GM23248 (cell line): Measurements from ENCODE around the gene TDRD12. TPM values are rescaled to one million over a fixed set of nuclear protein-coding genes. Genes with fewer than 3 reads are reported as not detected.
"Not testable (repeated sequence)": the region's sequence is repeated elsewhere in the genome, so short reads cannot be mapped to it uniquely, and the experiment has no call there.

ENCODE experiments used
- DNase-seq: peaks from one replicate; pipeline ENCODE4 v3.0.0-alpha.2; 2015
- H2AFZ ChIP-seq: fragments of 200-600 bp; sonication (generic); 2 replicates; pipeline ENCODE4 v1.6.1; 2016; ENCODE audit warnings: antibody characterized with exemption
- H3F3A ChIP-seq: fragments of 200-600 bp; sonication (generic); 2 replicates; pipeline ENCODE4 v1.6.1; 2016; ENCODE audit warnings: mild to moderate bottlenecking, antibody characterized with exemption, mixed run types; ENCODE audit not compliant: insufficient read depth
- H3K27ac ChIP-seq: fragments of 200-600 bp; sonication (generic); 2 replicates; pipeline ENCODE4 v1.5.1; 2016; ENCODE audit warnings: mild to moderate bottlenecking
- H3K27me3 ChIP-seq: fragments of 200-600 bp; sonication (generic); replicated peaks from 2 replicates; pipeline ENCODE4 v1.6.1; 2016; ENCODE audit warnings: mild to moderate bottlenecking; ENCODE audit not compliant: insufficient read depth
- H3K36me3 ChIP-seq: fragments of 200-600 bp; sonication (generic); 2 replicates; pipeline ENCODE4 v1.6.1; 2016; ENCODE audit warnings: low read depth, mild to moderate bottlenecking
- H3K4me1 ChIP-seq: fragments of 200-600 bp; sonication (generic); 2 replicates; pipeline ENCODE4 v1.6.1; 2016; ENCODE audit warnings: mild to moderate bottlenecking; ENCODE audit not compliant: insufficient read depth
- H3K4me2 ChIP-seq: fragments of 200-600 bp; sonication (generic); one replicate; pipeline ENCODE4 v1.6.1; 2016; ENCODE audit warnings: mild to moderate bottlenecking; ENCODE audit not compliant: unreplicated experiment
- H3K4me3 ChIP-seq: fragments of 200-600 bp; sonication (generic); 2 replicates; pipeline ENCODE4 v1.5.1; 2016; ENCODE audit warnings: mild to moderate bottlenecking
- H3K79me2 ChIP-seq: fragments of 200-600 bp; sonication (generic); 2 replicates; pipeline ENCODE4 v1.6.1; 2016; ENCODE audit warnings: mild to moderate bottlenecking; ENCODE audit not compliant: insufficient read depth
- H3K9ac ChIP-seq: fragments of 200-600 bp; sonication (generic); 2 replicates; pipeline ENCODE4 v1.6.1; 2016; ENCODE audit warnings: mild to moderate bottlenecking
- H3K9me2 ChIP-seq: fragments of 200-600 bp; sonication (generic); 2 replicates; pipeline ENCODE4 v1.6.1; 2016; ENCODE audit warnings: mixed run types, mild to moderate bottlenecking, moderate library complexity; ENCODE audit not compliant: insufficient read depth
- H3K9me3 ChIP-seq: fragments of 200-600 bp; sonication (generic); one replicate; pipeline ENCODE4 v1.6.1; 2017; ENCODE audit warnings: low read depth
- H4K20me1 ChIP-seq: fragments of 200-600 bp; sonication (generic); 2 replicates; pipeline ENCODE4 v1.6.0; 2016; ENCODE audit not compliant: insufficient read depth
- EZH2 ChIP-seq: fragments of 200-600 bp; sonication (generic); IDR thresholded peaks from 2 replicates; pipeline ENCODE4 v1.6.1; 2018; ENCODE audit warnings: antibody characterized with exemption, mild to moderate bottlenecking; ENCODE audit not compliant: insufficient read depth, poor library complexity, severe bottlenecking
- EZH2phosphoT487 ChIP-seq: fragments of 200-600 bp; sonication (generic); IDR thresholded peaks from 2 replicates; pipeline ENCODE4 v1.6.1; 2018; ENCODE audit warnings: antibody characterized with exemption, moderate library complexity, mild to moderate bottlenecking, low read depth; ENCODE audit not compliant: insufficient read depth
- WGBS, 2 experiments: methylation state at CpG; one replicate each; pipeline ENCODE4 v1.1.6; 2015 to 2017; ENCODE audit warnings: low lambda C conversion rate in 2 of 2, low coverage in 1 of 2; ENCODE audit errors: missing lambda C conversion rate in 2 of 2; 5-methylcytosine and 5-hydroxymethylcytosine counted together
- in situ Hi-C: fragments of 300-500 bp; cut with MboI; formaldehyde crosslinking; loops from 2 replicates; pipeline ENCODE4 v1.15.0; 2020
- polyA plus RNA-seq: library from polyadenylated mRNA; unstranded; fragments of >200 nt; fragmentation: Nextera tagmentation; extraction: Ambion mirVana; gene quantifications from 2 replicates; pipeline ENCODE4 v1.2.1, GENCODE V29; 2016
- total RNA-seq: library from RNA; depleted of rRNA; stranded (reverse); fragments of >200 nt; shearing (Covaris generic); gene quantifications from 2 replicates; pipeline ENCODE4 v1.2.3, GENCODE V29; 2014

Gene TDRD12
- total and polyA plus RNA-seq, 2 experiments from 2014 or later: 0.09 to 0.22 TPM

DNA sequence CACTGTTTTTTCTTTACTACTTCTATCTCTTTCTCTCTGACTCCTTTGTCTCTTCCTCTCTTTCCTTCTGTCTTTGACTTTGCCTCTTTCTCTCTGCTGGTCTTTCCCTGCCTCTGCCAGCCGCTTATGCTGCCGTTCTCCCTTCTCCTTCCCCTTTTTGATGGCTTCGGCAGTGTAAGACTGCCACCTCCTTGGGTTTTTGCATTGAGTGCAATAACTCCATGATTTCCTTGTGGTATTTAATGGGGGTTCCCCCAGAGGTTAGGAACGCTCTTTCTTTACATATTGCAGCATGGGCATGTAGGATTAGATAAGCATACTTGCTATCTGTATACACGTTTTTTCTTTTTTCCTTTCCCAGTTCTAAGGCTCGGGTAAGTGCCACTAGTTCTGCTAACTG is 24.1 kb upstream of the TDRD12 start:
- H3F3A ChIP-seq, DNase-seq, H3K27me3 ChIP-seq, H3K27ac ChIP-seq, H3K4me2 ChIP-seq, H3K9me2 ChIP-seq, H2AFZ ChIP-seq, H3K9me3 ChIP-seq, H3K9ac ChIP-seq, in situ Hi-C loops, H3K4me3 ChIP-seq, H3K36me3 ChIP-seq: not testable (repeated sequence)
- H3K79me2 ChIP-seq: peaks cover 91% of the 10 kb centered on the region
- H4K20me1 ChIP-seq: peaks cover 10% of the 10 kb centered on the region; the same call in 1 of the 2 replicates
- H3K4me1 ChIP-seq: peaks cover 25% of the 10 kb centered on the region
- WGBS, 2 experiments: 89 to 91% methylated on average over 6 of the region's 6 CpGs

- DNase-seq, H3K9ac ChIP-seq, H3K27ac ChIP-seq, H2AFZ ChIP-seq, H3K9me3 ChIP-seq, H3F3A ChIP-seq, in situ Hi-C loops, H3K36me3 ChIP-seq, H3K27me3 ChIP-seq, H3K9me2 ChIP-seq, H3K4me3 ChIP-seq, H3K4me2 ChIP-seq: not testable (repeated sequence)
- peaks cover 16% of the 10 kb centered on the region for H3K4me1 ChIP-seq
- 84 to 88% methylated on average over 3 of the region's 3 CpGs for WGBS, 2 experiments
- H4K20me1 ChIP-seq: peaks cover 10% of the 10 kb centered on the region; the same call in 1 of the 2 replicates
- H3K79me2 ChIP-seq: peaks cover 96% of the 10 kb centered on the region
Observed at GRCh38 chr19:32696771-32697170, 22.8 kb upstream of the TDRD12 start.

- in situ Hi-C loops, H3K4me1 ChIP-seq, DNase-seq, H3K27me3 ChIP-seq, H2AFZ ChIP-seq, H4K20me1 ChIP-seq, H3K4me3 ChIP-seq, H3K27ac ChIP-seq, H3F3A ChIP-seq, H3K4me2 ChIP-seq, H3K9me3 ChIP-seq, H3K9ac ChIP-seq, H3K9me2 ChIP-seq: not testable (repeated sequence)
- 90 to 98% methylated on average over 7 of the region's 7 CpGs for WGBS, 2 experiments
- Histone ChIP-seq H3K36me3 (peaks cover 18% of the 10 kb centered on the region), H3K79me2 (peaks cover 100% of the 10 kb centered on the region)
Observed at GRCh38 chr19:32700129-32700528, 19.4 kb upstream of the TDRD12 start.

DNA sequence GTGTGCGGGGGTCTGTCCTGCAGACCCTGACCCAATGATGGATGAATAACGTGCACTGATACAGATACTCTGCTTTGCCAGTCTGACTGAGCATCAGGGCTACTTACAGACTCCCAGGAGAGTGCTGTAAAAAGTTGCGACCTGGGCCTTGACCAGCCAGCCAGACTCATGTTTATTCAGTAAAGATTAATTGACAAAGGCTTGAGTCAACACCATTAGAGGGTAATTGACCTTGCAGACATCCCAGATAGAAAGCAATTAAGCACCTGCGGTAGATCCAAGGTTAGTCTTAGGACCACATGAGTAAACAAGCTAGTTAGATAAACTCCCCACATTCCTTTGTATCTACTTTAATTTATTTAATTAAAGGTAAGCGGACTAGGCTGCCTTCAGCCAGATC is 17.6 kb upstream of the TDRD12 start:
- DNase-seq: no peak
- H4K20me1 ChIP-seq: no peaks in the 10 kb centered on the region; the same call in 1 of the 2 replicates
- in situ Hi-C loops: no loop called here
- H3K4me1 ChIP-seq: no peaks in the 10 kb centered on the region
- no peaks in the 10 kb centered on the region for H3F3A ChIP-seq
- no peaks in the 10 kb centered on the region for H3K27me3 ChIP-seq
- WGBS, 2 experiments: 96 to 99% methylated on average over 5 of the region's 5 CpGs
- H3K79me2 ChIP-seq: peaks cover 100% of the 10 kb centered on the region
- no peak overlapping the region for H3K4me2 ChIP-seq
- H3K4me3 ChIP-seq: no peak overlapping the region
- peaks cover 23% of the 10 kb centered on the region for H3K36me3 ChIP-seq
- H3K9me2 ChIP-seq: no peaks in the 10 kb centered on the region
- no peak overlapping the region for H3K27ac ChIP-seq
- TF ChIP-seq EZH2 (no peak), EZH2phosphoT487 (no peak)
- no peak overlapping the region for H3K9ac ChIP-seq
- H3K9me3 ChIP-seq: no peaks in the 10 kb centered on the region
- H2AFZ ChIP-seq: no peak overlapping the region

DNA sequence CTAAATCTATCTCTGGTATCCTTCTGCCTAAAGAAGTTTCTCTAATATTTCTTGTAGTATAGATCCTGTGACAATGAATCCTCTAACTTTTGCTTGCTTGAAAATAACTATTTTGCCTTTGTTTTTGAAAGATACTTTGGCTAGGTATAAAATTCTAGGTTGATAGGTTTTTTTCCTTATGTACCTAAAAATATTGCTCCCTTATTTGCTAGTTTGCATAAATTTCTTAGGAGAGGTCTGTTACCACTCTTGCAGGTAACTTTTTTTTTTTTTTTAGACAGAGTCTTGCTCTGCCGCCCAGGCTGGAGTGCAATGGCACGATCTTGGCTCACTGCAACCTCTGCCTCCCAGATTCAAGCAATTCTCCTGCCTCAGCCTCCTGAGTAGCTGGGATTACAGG is 15.6 kb upstream of the TDRD12 start:
- not testable (repeated sequence) for H3K4me1 ChIP-seq

More for the DNA sequence above, 15.6 kb upstream of the TDRD12 start:
- H3K27ac ChIP-seq, H3K4me3 ChIP-seq, DNase-seq, H3F3A ChIP-seq, H3K27me3 ChIP-seq, H3K9ac ChIP-seq, H3K9me2 ChIP-seq, H3K9me3 ChIP-seq, H2AFZ ChIP-seq, H4K20me1 ChIP-seq, in situ Hi-C loops, H3K4me2 ChIP-seq: not testable (repeated sequence)
- WGBS, 2 experiments: 94 to 100% methylated on average over 2 of the region's 2 CpGs
- peaks cover 23% of the 10 kb centered on the region for H3K36me3 ChIP-seq
- H3K79me2 ChIP-seq: peaks cover 96% of the 10 kb centered on the region
